AG10803 (cell line): Measurements from ENCODE around the gene NKD1.

Source experiments
- DNase-seq: peaks from one replicate; pipeline ENCODE4 v3.0.0; 2010; ENCODE audit warnings: low read depth
- H3K4me3 ChIP-seq: 2 replicates; pipeline ENCODE4 v1.5.1; 2011; ENCODE audit warnings: mild to moderate bottlenecking, low read length, control low read depth
- CTCF ChIP-seq: conservative IDR thresholded peaks from 2 replicates; pipeline ENCODE4 v1.5.1; 2011; ENCODE audit warnings: mild to moderate bottlenecking, low read length, control low read depth, inconsistent platforms

The NKD1 gene

GRCh38 chr16:50694206-50694605, 146.0 kb downstream of the NKD1 start:
- no peak for DNase-seq
- no peak for TF ChIP-seq CTCF
- H3K4me3 ChIP-seq = no peak overlapping the region

- DNase-seq = no peak
- no peak overlapping the region for H3K4me3 ChIP-seq
Observed at GRCh38 chr16:50695017-50696000, 147.1 kb downstream of the NKD1 start.

GRCh38 chr16:50696126-50696525, 147.9 kb downstream of the NKD1 start:
- no peak for TF ChIP-seq CTCF
- DNase-seq = no peak
- H3K4me3 ChIP-seq = no peak overlapping the region

More at GRCh38 chr16:50695017-50696000, 147.1 kb downstream of the NKD1 start:
- TF ChIP-seq CTCF = no peak

GRCh38 chr16:50696575-50697420, 148.6 kb downstream of the NKD1 start:
- peak; percentile 73 for DNase-seq
- TF ChIP-seq CTCF = no peak
- no peak overlapping the region for H3K4me3 ChIP-seq

GRCh38 chr16:50697421-50697715, 149.2 kb downstream of the NKD1 start:
- no peak for DNase-seq
- no peak for TF ChIP-seq CTCF
- no peak overlapping the region for H3K4me3 ChIP-seq

- peak; percentile 33 for DNase-seq
- no peak for TF ChIP-seq CTCF
- peak overlapping the region; percentile 55 for H3K4me3 ChIP-seq
Observed at GRCh38 chr16:50697881-50698767, 149.9 kb downstream of the NKD1 start.
